B cell (primary cell): ENCODE data around the gene FBXO7.

Source experiments
- CTCF ChIP-seq: fragments of 200-600 bp; IDR thresholded peaks from one replicate; pipeline ENCODE4 v1.8.0; 2022; ENCODE audit warnings: antibody characterized with exemption, mild to moderate bottlenecking
- EZH2 ChIP-seq: IDR thresholded peaks from 2 replicates; pipeline ENCODE4 v1.6.1; 2012; ENCODE audit warnings: borderline replicate concordance, low read depth, mild to moderate bottlenecking, moderate library complexity, low read length; ENCODE audit not compliant: insufficient read depth, poor library complexity, severe bottlenecking

GRCh38 chr22:32546496-32546895, 71.9 kb downstream of the FBXO7 start:
- TF ChIP-seq CTCF, result no peak
- TF ChIP-seq EZH2, result no peak
